Fibroblast of skin of abdomen (primary cell): ENCODE measurements around the gene CDH23.
A peak's percentile ranks its signal among the peaks of the same experiment; 100 is the strongest.

Experiments used
- DNase-seq: peaks from one replicate; pipeline ENCODE4 v3.0.0-alpha.2; 2013

Gene CDH23

GRCh38 chr10:71538608-71539260 is 142.0 kb downstream of the CDH23 start:
- no peak for DNase-seq

GRCh38 chr10:71539442-71540118 is 142.9 kb downstream of the CDH23 start:
- DNase-seq, result no peak

GRCh38 chr10:71542478-71542877 is 145.8 kb downstream of the CDH23 start:
- DNase-seq, result no peak

- no peak for DNase-seq
Observed at GRCh38 chr10:71543608-71544170, 147.0 kb downstream of the CDH23 start.

GRCh38 chr10:71545001-71545400 is 148.3 kb downstream of the CDH23 start:
- DNase-seq, result no peak

- no peak for DNase-seq
Observed at GRCh38 chr10:71546220-71546619, 149.5 kb downstream of the CDH23 start.

- DNase-seq, result no peak
Observed at GRCh38 chr10:71547312-71547711, 150.6 kb downstream of the CDH23 start.

- DNase-seq, result peak; percentile 15
Observed at GRCh38 chr10:71547876-71548846, 151.4 kb downstream of the CDH23 start.

- DNase-seq, result no peak
Observed at GRCh38 chr10:71549766-71550533, 153.2 kb downstream of the CDH23 start.

- no peak for DNase-seq
Observed at GRCh38 chr10:71550628-71551027, 153.9 kb downstream of the CDH23 start.

GRCh38 chr10:71551970-71552369 is 155.2 kb downstream of the CDH23 start:
- DNase-seq, result no peak

- no peak for DNase-seq
Observed at GRCh38 chr10:71553432-71553831, 156.7 kb downstream of the CDH23 start.

GRCh38 chr10:71554671-71555070 is 158.0 kb downstream of the CDH23 start:
- DNase-seq, result no peak

- DNase-seq, result no peak
Observed at GRCh38 chr10:71555087-71555723, 158.5 kb downstream of the CDH23 start.

- DNase-seq, result no peak
Observed at GRCh38 chr10:71555724-71556119, 159.0 kb downstream of the CDH23 start.

- DNase-seq, result no peak
Observed at GRCh38 chr10:71558991-71559390, 162.3 kb downstream of the CDH23 start.

GRCh38 chr10:71561003-71561574 is 164.4 kb downstream of the CDH23 start:
- DNase-seq, result no peak

- no peak for DNase-seq
Observed at GRCh38 chr10:71562181-71562580, 165.5 kb downstream of the CDH23 start.

- DNase-seq, result no peak
Observed at GRCh38 chr10:71562904-71563303, 166.2 kb downstream of the CDH23 start.

- no peak for DNase-seq
Observed at GRCh38 chr10:71564194-71564820, 167.6 kb downstream of the CDH23 start.
